Endodermal cell (in vitro differentiated cells): Measurements from ENCODE around the gene ERG. TPM values are rescaled to one million over a fixed set of nuclear protein-coding genes. Genes with fewer than 3 reads are reported as not detected.

ENCODE experiments used
- DNase-seq: peaks from one replicate; pipeline ENCODE4 v3.0.0-alpha.2; 2017
- H3K27ac ChIP-seq: 2 replicates; pipeline ENCODE4 v1.5.1; 2013; ENCODE audit warnings: mild to moderate bottlenecking, low read depth, low read length, moderate library complexity
- H3K27me3 ChIP-seq: 2 replicates; pipeline ENCODE4 v1.6.1; 2013; ENCODE audit warnings: mild to moderate bottlenecking, low read length, moderate library complexity; ENCODE audit not compliant: insufficient read depth, control insufficient read depth, poor library complexity, severe bottlenecking
- H3K36me3 ChIP-seq: 2 replicates; pipeline ENCODE4 v1.7.0; 2013; ENCODE audit warnings: mild to moderate bottlenecking, low read length, moderate library complexity; ENCODE audit not compliant: control insufficient read depth, insufficient read depth
- H3K4me1 ChIP-seq: one replicate; pipeline ENCODE4 v1.7.0; 2013; ENCODE audit warnings: low read length; ENCODE audit not compliant: control insufficient read depth, insufficient read depth
- H3K4me3 ChIP-seq: 2 replicates; pipeline ENCODE4 v1.5.1; 2013; ENCODE audit warnings: mild to moderate bottlenecking, low read length, moderate library complexity
- H3K9ac ChIP-seq: 2 replicates; pipeline ENCODE4 v1.6.1; 2013; ENCODE audit warnings: mild to moderate bottlenecking, low read length, moderate library complexity; ENCODE audit not compliant: poor library complexity, severe bottlenecking; ENCODE audit errors: extremely low read depth
- H3K9me3 ChIP-seq: 2 replicates; pipeline ENCODE4 v1.6.1; 2013; ENCODE audit warnings: mild to moderate bottlenecking, low read length, moderate library complexity; ENCODE audit not compliant: control insufficient read depth
- H3K27ac Mint-ChIP-seq: 2 replicates; pipeline ENCODE4 v1.8.0; 2020; ENCODE audit warnings: mixed read lengths
- H3K27me3 Mint-ChIP-seq: 2 replicates; pipeline ENCODE4 v1.8.0; 2021; ENCODE audit warnings: mild to moderate bottlenecking, mixed read lengths; ENCODE audit not compliant: insufficient read depth
- H3K36me3 Mint-ChIP-seq: 2 replicates; pipeline ENCODE4 v1.8.0; 2020; ENCODE audit warnings: low read depth, mixed read lengths
- H3K4me1 Mint-ChIP-seq: 2 replicates; pipeline ENCODE4 v1.8.0; 2020; ENCODE audit warnings: mixed read lengths
- H3K4me3 Mint-ChIP-seq: 2 replicates; pipeline ENCODE4 v1.8.0; 2020; ENCODE audit warnings: mild to moderate bottlenecking, moderate library complexity, mixed read lengths
- H3K9me3 Mint-ChIP-seq: 2 replicates; pipeline ENCODE4 v1.8.0; 2020; ENCODE audit warnings: mild to moderate bottlenecking, mixed read lengths
- WGBS, 2 experiments: methylation state at CpG; one replicate each; pipeline versions ENCODE4 v1.1.5 to v1.1.7; 2013; ENCODE audit warnings: missing lambda C conversion rate in 2 of 2, mixed read lengths in 1 of 2; ENCODE audit not compliant: insufficient coverage in 1 of 2, insufficient read length in 1 of 2; 5-methylcytosine and 5-hydroxymethylcytosine counted together
- total RNA-seq, 2 donors: library from RNA; stranded (reverse); fragmentation: NEBNext Ultra II Directional in 1 of 2; extraction: Animal tissue kit (Norgen Biotek cat#: 25700) in 1 of 2; gene quantifications; 2 replicates in 1 of 2; 3 replicates in 1 of 2; pipeline ENCODE4 v1.2.1, GENCODE V29; 2021
- TF ChIP-seq, protein P1 (sequence below): fragments of 200-600 bp; sonication (generic); conservative IDR thresholded peaks from 2 replicates; pipeline ENCODE4 v1.5.0; 2021; ENCODE audit warnings: antibody characterized with exemption, mild to moderate bottlenecking

ERG gene
- total RNA-seq, 2 donors from 2014 or later = not detected

DNA sequence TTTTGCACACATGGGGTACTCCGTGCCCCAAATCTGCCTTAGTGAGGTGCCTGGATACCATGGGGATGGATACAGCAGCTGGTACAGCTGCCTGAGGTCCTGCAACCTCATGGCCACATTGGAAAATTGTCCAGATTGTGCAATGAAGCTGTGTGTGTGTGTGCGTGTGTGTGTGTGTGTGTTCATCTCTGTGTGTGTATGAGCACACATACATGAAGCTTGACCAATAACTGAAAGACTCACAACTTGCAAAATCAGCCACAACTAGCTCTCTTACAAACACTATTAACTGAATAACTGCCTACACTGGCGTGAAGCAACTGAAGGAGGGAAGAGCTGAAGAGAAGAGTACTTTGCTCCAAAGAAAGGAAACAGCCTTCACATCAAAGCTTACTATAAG lies 78.1 kb downstream of the ERG start:
- Mint-ChIP-seq H3K27ac (no peak overlapping the region), H3K36me3 (no peaks in the 10 kb centered on the region)

DNA sequence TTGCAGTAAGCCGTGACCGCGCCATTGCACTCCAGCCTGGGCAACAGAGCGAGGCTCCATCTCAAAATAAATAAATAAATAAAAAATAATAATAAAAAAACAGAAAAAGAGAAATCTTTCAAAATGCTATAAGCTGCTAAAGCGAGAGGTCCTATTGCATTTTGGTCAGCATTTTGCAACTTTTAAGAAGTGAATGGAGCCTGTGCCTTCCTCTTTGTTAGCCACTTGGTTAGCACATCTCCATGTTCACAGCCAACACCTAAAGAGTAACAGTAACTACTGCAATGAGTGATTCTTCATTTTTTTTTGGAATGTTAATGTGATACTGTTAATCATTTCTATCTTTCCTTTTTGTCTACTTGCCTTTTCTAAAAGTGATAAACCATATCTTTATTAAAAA lies 80.6 kb downstream of the ERG start:
- DNase-seq = no peak
- Histone ChIP-seq H3K27me3 (no peaks in the 10 kb centered on the region), H3K4me1 (no peaks in the 10 kb centered on the region), H3K36me3 (no peaks in the 10 kb centered on the region), H3K9ac (no peak overlapping the region), H3K4me3 (no peak overlapping the region), H3K27ac (no peak overlapping the region), H3K9me3 (no peaks in the 10 kb centered on the region)
- H3K27ac Mint-ChIP-seq = no peak overlapping the region
- TF ChIP-seq, protein P1, sequence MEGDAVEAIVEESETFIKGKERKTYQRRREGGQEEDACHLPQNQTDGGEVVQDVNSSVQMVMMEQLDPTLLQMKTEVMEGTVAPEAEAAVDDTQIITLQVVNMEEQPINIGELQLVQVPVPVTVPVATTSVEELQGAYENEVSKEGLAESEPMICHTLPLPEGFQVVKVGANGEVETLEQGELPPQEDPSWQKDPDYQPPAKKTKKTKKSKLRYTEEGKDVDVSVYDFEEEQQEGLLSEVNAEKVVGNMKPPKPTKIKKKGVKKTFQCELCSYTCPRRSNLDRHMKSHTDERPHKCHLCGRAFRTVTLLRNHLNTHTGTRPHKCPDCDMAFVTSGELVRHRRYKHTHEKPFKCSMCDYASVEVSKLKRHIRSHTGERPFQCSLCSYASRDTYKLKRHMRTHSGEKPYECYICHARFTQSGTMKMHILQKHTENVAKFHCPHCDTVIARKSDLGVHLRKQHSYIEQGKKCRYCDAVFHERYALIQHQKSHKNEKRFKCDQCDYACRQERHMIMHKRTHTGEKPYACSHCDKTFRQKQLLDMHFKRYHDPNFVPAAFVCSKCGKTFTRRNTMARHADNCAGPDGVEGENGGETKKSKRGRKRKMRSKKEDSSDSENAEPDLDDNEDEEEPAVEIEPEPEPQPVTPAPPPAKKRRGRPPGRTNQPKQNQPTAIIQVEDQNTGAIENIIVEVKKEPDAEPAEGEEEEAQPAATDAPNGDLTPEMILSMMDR = no peak
- no peaks in the 10 kb centered on the region for H3K27me3 Mint-ChIP-seq
- no peak overlapping the region for H3K4me3 Mint-ChIP-seq
- no peaks in the 10 kb centered on the region for H3K9me3 Mint-ChIP-seq
- H3K4me1 Mint-ChIP-seq = peaks cover 5% of the 10 kb centered on the region
- 86 to 97% methylated on average over 1 to 4 of the region's 5 CpGs for WGBS, 2 experiments
- no peaks in the 10 kb centered on the region for H3K36me3 Mint-ChIP-seq

More for the DNA sequence above, 78.1 kb downstream of the ERG start:
- Histone ChIP-seq H3K36me3 (no peaks in the 10 kb centered on the region), H3K4me1 (no peaks in the 10 kb centered on the region), H3K4me3 (no peak overlapping the region), H3K9me3 (no peaks in the 10 kb centered on the region), H3K9ac (no peak overlapping the region), H3K27me3 (no peaks in the 10 kb centered on the region), H3K27ac (no peak overlapping the region)
- Mint-ChIP-seq H3K4me1 (peaks cover 5% of the 10 kb centered on the region), H3K9me3 (no peaks in the 10 kb centered on the region), H3K27me3 (no peaks in the 10 kb centered on the region), H3K4me3 (no peak overlapping the region)
- DNase-seq = no peak
- WGBS, 2 experiments = 90 to 100% methylated on average over 2 of the region's 3 CpGs
- TF ChIP-seq, protein P1 = no peak

DNA sequence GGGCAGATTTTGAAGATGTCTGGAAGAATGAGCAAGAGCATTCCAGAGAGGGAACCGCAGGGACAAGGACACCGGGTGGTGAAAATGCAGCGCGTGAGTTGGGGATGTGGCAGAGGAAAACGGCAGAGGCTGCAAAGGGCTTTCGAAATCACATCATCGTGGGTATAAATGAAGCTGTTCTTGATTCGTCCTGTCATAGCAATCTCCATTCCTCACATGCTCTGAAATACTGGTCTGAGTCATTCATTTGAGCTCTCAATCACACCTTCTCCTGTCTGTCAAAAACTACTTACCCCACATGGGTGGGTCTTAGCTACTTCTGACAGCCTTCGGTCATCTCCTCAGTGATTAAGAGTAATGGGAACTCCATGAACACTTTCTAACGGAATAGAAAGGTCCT lies 81.5 kb downstream of the ERG start:
- Mint-ChIP-seq H3K9me3 (no peaks in the 10 kb centered on the region), H3K4me3 (no peak overlapping the region), H3K27me3 (no peaks in the 10 kb centered on the region), H3K27ac (no peak overlapping the region), H3K4me1 (peaks cover 5% of the 10 kb centered on the region), H3K36me3 (no peaks in the 10 kb centered on the region)
- Histone ChIP-seq H3K9me3 (no peaks in the 10 kb centered on the region), H3K27me3 (no peaks in the 10 kb centered on the region), H3K27ac (no peak overlapping the region), H3K36me3 (no peaks in the 10 kb centered on the region), H3K4me1 (no peaks in the 10 kb centered on the region), H3K9ac (no peak overlapping the region), H3K4me3 (no peak overlapping the region)
- TF ChIP-seq, protein P1 = no peak
- WGBS, 2 experiments = 82 to 85% methylated on average over 8 to 10 of the region's 10 CpGs
- DNase-seq = no peak
